ENCODE data around the gene ABTB2. TPM values are rescaled to one million over a fixed set of nuclear protein-coding genes. Genes with fewer than 3 reads are reported as not detected.

ABTB2 gene
- polyA plus RNA-seq, 1 of the 3 experiments (the other 2 are of a cell fraction), result 7.8 TPM

DNA sequence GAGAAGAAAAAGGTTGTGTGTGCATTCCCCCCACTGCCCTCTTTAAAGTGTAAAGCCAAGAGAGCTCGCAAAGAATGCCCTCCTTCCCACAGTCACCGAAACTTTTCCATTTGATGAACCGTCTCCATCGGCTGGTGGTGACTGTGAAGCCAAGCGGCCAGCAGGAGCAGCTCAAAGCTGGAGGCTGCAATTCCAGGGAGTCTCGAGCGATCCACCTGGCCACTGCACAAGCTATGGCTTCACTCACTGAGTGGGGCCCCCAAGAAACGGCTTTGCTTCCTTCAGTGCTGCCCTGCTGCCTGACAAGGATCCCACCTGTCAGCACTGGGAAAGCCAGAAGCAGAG, 117.7 kb downstream of the ABTB2 start (continued):
- TF ChIP-seq REST (IDR thresholded peaks at IDR 0.05; ENCODE audit: low read depth, low read length), result no peak
- TF ChIP-seq FOXM1 (IDR thresholded peaks at IDR 0.05; ENCODE audit: low read depth), result no peak
- no peak for TF ChIP-seq MEF2A (IDR thresholded peaks at IDR 0.05; ENCODE audit: borderline replicate concordance, low read depth)

DNA sequence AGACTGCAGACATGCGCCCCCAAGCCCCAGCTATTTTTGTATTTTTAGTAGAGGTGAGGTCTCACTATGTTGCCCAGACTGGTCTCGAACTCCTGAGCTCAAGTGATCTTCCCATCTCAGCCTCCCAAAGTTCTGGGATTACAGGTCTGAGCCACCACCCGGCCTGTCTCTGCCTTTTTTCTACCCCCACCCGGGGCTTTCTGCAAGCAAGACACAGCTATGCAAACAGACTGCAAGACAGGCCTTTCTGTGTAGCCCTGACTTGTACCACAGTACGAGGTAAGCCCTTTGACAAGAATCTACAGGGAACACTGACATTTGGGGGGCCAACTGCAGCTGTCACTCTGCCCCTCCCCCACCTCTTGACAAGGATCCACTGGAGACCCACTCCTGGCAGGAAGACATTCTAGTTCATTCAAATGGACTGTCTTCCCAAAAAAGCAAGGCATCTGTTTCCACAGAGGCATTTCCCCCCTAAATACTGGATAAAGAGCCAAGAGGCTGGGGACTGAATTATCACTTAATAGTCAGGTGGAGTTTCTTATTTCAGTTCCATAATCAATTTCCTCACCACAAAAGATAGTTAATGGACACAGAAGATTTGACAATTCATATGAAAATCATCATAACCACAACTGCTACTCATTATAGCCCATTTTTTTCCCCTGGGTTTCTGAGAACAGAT, 118.2 kb downstream of the ABTB2 start:
- TF ChIP-seq PBX3 (IDR thresholded peaks at IDR 0.05) (no peak), RCOR1 (IDR thresholded peaks at IDR 0.05; ENCODE audit: low read length) (no peak), REST (IDR thresholded peaks at IDR 0.05; ENCODE audit: low read depth, low read length) (no peak), IRF3 (IDR thresholded peaks at IDR 0.05; ENCODE audit: low read depth, low read length) (no peak), JUND (IDR thresholded peaks at IDR 0.05) (no peak), TEAD4 (IDR thresholded peaks at IDR 0.05; ENCODE audit: borderline replicate concordance, insufficient read depth) (no peak), MAX (IDR thresholded peaks at IDR 0.05; ENCODE audit: low read depth) (no peak), TCF12 (IDR thresholded peaks at IDR 0.05) (no peak), NRF1 (IDR thresholded peaks at IDR 0.05; ENCODE audit: low read depth, low read length) (no peak), EZH2phosphoT487 (IDR thresholded peaks at IDR 0.05; ENCODE audit: borderline replicate concordance, low read depth) (no peak), FOSL2 (IDR thresholded peaks at IDR 0.05; ENCODE audit: borderline replicate concordance, low read depth) (no peak), RXRA (IDR thresholded peaks at IDR 0.05; ENCODE audit: borderline replicate concordance, low read depth) (no peak), ELF1 (IDR thresholded peaks at IDR 0.05) (no peak), EP300 (IDR thresholded peaks at IDR 0.05; ENCODE audit: borderline replicate concordance in 1 of 2, low read depth in 1 of 2, low read length in 1 of 2) (no peak)
- TF ChIP-seq, protein P1, sequence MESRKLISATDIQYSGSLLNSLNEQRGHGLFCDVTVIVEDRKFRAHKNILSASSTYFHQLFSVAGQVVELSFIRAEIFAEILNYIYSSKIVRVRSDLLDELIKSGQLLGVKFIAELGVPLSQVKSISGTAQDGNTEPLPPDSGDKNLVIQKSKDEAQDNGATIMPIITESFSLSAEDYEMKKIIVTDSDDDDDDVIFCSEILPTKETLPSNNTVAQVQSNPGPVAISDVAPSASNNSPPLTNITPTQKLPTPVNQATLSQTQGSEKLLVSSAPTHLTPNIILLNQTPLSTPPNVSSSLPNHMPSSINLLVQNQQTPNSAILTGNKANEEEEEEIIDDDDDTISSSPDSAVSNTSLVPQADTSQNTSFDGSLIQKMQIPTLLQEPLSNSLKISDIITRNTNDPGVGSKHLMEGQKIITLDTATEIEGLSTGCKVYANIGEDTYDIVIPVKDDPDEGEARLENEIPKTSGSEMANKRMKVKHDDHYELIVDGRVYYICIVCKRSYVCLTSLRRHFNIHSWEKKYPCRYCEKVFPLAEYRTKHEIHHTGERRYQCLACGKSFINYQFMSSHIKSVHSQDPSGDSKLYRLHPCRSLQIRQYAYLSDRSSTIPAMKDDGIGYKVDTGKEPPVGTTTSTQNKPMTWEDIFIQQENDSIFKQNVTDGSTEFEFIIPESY (IDR thresholded peaks at IDR 0.05; ENCODE audit: borderline replicate concordance, low read depth), result no peak
- TF ChIP-seq, protein P2, sequence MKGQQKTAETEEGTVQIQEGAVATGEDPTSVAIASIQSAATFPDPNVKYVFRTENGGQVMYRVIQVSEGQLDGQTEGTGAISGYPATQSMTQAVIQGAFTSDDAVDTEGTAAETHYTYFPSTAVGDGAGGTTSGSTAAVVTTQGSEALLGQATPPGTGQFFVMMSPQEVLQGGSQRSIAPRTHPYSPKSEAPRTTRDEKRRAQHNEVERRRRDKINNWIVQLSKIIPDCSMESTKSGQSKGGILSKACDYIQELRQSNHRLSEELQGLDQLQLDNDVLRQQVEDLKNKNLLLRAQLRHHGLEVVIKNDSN (IDR thresholded peaks at IDR 0.05; ENCODE audit: borderline replicate concordance, low read depth), result no peak
- H2AFZ ChIP-seq (ENCODE audit: low read depth), result no peak overlapping the region
- WGBS (ENCODE audit: low lambda C conversion rate), result 90% methylated on average over 5 of the region's 5 CpGs
- ChIA-PET CTCF (interaction anchor here (1.1 to 1.4 kb wide), 3 partner anchors 9 to 65 kb away, joined by 4 to 7 read pairs (median 4); no protein-coding TSS in a partner anchor), POLR2A (no interaction called here)
- H3K27me3 ChIP-seq (ENCODE audit: insufficient read depth), result no peaks in the 10 kb centered on the region
- peaks cover 15 to 24% of the 10 kb centered on the region in 2 experiments; a peak in 2 of 4 replicates for H3K4me1 ChIP-seq (ENCODE audit: control insufficient read depth in 1 of 2, insufficient read depth in 2 of 2, low read depth in 1 of 2, low read length in 1 of 2)
- no peaks in the 10 kb centered on the region for H3K9me2 ChIP-seq
- H3K4me2 ChIP-seq, result no peak overlapping the region
- no peak overlapping the region for H3K27ac ChIP-seq (ENCODE audit: low read depth in 2 of 2, low read length in 1 of 2)
- H3F3A ChIP-seq (replicated peaks; ENCODE audit: insufficient read depth), result no peaks in the 10 kb centered on the region
- no peaks in the 10 kb centered on the region for H3K79me2 ChIP-seq (ENCODE audit: insufficient read depth)
- H4K20me1 ChIP-seq (ENCODE audit: insufficient read depth), result no peaks in the 10 kb centered on the region
- H3K9me3 ChIP-seq, result no peaks in the 10 kb centered on the region
- no peaks in the 10 kb centered on the region for H3K36me3 ChIP-seq (replicated peaks in 1 of 2; ENCODE audit: control insufficient read depth in 1 of 2, insufficient read depth in 2 of 2, low read length in 1 of 2)
- no peak overlapping the region for H3K9ac ChIP-seq
- no peak overlapping the region for H3K4me3 ChIP-seq (ENCODE audit: low read depth in 2 of 2, low read length in 1 of 2)
- DNase-seq, result no peak

All from SK-N-SH (cell line).